ENCODE measurements around the gene LEFTY2.

DNA sequence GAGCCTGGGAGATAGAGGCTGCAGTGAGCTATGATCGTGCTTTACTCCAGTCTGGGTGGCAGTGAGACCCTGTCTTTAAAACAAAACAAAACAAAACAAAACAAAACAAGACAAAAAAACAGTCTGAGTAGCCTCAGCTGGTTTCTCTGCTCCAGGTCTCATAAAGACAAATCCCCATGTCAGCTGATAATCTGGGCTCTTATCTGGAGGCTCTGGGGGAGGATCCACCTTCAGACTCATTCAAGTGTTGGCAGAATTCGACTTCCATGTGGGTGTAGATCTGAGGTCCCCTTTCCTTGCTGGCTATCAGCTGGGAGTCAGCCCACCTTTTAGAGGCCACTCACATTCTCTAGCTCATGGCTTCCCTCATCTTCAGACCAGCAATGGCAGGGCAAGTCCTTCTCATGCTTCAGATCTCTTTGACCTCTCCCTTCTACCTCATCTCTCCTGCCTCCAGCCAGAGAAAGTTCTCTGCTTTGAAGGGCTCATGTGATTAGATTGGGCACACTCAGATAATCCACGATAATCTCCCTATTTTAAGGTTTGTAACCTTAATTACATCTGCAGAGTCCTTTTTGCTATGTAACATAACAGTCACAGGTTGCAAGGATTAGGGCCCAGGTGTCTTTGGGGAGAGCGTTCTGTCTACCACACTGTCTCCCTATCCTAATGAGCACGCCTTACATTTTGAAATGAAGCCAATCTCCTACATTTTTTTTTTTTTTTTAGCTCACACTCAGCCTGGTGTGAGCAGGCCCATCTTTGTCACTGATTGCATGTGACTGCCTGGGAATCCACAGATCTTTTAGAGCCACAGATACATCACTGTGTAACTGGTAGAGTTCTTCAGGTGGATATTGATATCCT lies 9.5 kb downstream of the LEFTY2 start:
- TF ChIP-seq, protein P1, sequence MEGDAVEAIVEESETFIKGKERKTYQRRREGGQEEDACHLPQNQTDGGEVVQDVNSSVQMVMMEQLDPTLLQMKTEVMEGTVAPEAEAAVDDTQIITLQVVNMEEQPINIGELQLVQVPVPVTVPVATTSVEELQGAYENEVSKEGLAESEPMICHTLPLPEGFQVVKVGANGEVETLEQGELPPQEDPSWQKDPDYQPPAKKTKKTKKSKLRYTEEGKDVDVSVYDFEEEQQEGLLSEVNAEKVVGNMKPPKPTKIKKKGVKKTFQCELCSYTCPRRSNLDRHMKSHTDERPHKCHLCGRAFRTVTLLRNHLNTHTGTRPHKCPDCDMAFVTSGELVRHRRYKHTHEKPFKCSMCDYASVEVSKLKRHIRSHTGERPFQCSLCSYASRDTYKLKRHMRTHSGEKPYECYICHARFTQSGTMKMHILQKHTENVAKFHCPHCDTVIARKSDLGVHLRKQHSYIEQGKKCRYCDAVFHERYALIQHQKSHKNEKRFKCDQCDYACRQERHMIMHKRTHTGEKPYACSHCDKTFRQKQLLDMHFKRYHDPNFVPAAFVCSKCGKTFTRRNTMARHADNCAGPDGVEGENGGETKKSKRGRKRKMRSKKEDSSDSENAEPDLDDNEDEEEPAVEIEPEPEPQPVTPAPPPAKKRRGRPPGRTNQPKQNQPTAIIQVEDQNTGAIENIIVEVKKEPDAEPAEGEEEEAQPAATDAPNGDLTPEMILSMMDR (IDR thresholded peaks at IDR 0.05): no peak
- no peak for TF ChIP-seq POLR2A (IDR thresholded peaks at IDR 0.05)

Measured in prostate gland (tissue), 2 donors.